ENCODE data around the gene YAF2. TPM values are rescaled to one million over a fixed set of nuclear protein-coding genes. Genes with fewer than 3 reads are reported as not detected.
"Not testable (repeated sequence)": the region's sequence is repeated elsewhere in the genome, so short reads cannot be mapped to it uniquely, and the experiment has no call there.

YAF2 gene
- total RNA-seq, 1 donor from 2014 or later, result 88.1 TPM

- Histone ChIP-seq H3K4me3 (no peak overlapping the region), H3K27me3 (ENCODE audit: low read depth) (no peaks in the 10 kb centered on the region), H3K27ac (replicated peaks) (no peak overlapping the region), H3K9me3 (replicated peaks) (no peaks in the 10 kb centered on the region), H3K4me1 (peaks cover 30% of the 10 kb centered on the region), H3K36me3 (peaks cover 29% of the 10 kb centered on the region)
- no peak for DNase-seq
- intact Hi-C loops (cut with micrococcal nuclease), result no loop called here
- TF ChIP-seq, protein P1, sequence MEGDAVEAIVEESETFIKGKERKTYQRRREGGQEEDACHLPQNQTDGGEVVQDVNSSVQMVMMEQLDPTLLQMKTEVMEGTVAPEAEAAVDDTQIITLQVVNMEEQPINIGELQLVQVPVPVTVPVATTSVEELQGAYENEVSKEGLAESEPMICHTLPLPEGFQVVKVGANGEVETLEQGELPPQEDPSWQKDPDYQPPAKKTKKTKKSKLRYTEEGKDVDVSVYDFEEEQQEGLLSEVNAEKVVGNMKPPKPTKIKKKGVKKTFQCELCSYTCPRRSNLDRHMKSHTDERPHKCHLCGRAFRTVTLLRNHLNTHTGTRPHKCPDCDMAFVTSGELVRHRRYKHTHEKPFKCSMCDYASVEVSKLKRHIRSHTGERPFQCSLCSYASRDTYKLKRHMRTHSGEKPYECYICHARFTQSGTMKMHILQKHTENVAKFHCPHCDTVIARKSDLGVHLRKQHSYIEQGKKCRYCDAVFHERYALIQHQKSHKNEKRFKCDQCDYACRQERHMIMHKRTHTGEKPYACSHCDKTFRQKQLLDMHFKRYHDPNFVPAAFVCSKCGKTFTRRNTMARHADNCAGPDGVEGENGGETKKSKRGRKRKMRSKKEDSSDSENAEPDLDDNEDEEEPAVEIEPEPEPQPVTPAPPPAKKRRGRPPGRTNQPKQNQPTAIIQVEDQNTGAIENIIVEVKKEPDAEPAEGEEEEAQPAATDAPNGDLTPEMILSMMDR (IDR thresholded peaks at IDR 0.05; ENCODE audit: borderline replicate concordance), result no peak
These were observed 41.1 kb downstream of the YAF2 start for GRCh38 chr12:42196723-42197603.

- intact Hi-C loops (cut with micrococcal nuclease), result no loop called here
- Histone ChIP-seq H3K36me3 (peaks cover 28% of the 10 kb centered on the region), H3K27me3 (ENCODE audit: low read depth) (no peaks in the 10 kb centered on the region), H3K4me3 (no peak overlapping the region), H3K4me1 (peaks cover 6% of the 10 kb centered on the region), H3K9me3 (replicated peaks) (no peaks in the 10 kb centered on the region), H3K27ac (replicated peaks) (no peak overlapping the region)
- DNase-seq, result no peak
- TF ChIP-seq, protein P1 (IDR thresholded peaks at IDR 0.05; ENCODE audit: borderline replicate concordance), result no peak
These were observed 45.4 kb downstream of the YAF2 start for GRCh38 chr12:42192686-42193085.

GRCh38 chr12:42192258-42192657, 45.8 kb downstream of the YAF2 start:
- H3K36me3 ChIP-seq, result peaks cover 27% of the 10 kb centered on the region
- no peaks in the 10 kb centered on the region for H3K9me3 ChIP-seq (replicated peaks)
- DNase-seq, result no peak
- no peak overlapping the region for H3K4me3 ChIP-seq
- H3K27me3 ChIP-seq (ENCODE audit: low read depth), result no peaks in the 10 kb centered on the region
- H3K27ac ChIP-seq (replicated peaks), result no peak overlapping the region
- intact Hi-C loops (cut with micrococcal nuclease), result no loop called here
- peaks cover 6% of the 10 kb centered on the region for H3K4me1 ChIP-seq
- TF ChIP-seq, protein P1 (IDR thresholded peaks at IDR 0.05; ENCODE audit: borderline replicate concordance), result no peak

GRCh38 chr12:42190376-42190775, 47.7 kb downstream of the YAF2 start:
- H3K9me3 ChIP-seq (replicated peaks), result no peaks in the 10 kb centered on the region
- H3K27ac ChIP-seq (replicated peaks), result no peak overlapping the region
- peaks cover 6% of the 10 kb centered on the region for H3K4me1 ChIP-seq
- intact Hi-C loops (cut with micrococcal nuclease), result no loop called here
- TF ChIP-seq, protein P1 (IDR thresholded peaks at IDR 0.05; ENCODE audit: borderline replicate concordance), result no peak
- no peak for DNase-seq
- H3K36me3 ChIP-seq, result peaks cover 23% of the 10 kb centered on the region
- no peaks in the 10 kb centered on the region for H3K27me3 ChIP-seq (ENCODE audit: low read depth)
- H3K4me3 ChIP-seq, result no peak overlapping the region

DNA sequence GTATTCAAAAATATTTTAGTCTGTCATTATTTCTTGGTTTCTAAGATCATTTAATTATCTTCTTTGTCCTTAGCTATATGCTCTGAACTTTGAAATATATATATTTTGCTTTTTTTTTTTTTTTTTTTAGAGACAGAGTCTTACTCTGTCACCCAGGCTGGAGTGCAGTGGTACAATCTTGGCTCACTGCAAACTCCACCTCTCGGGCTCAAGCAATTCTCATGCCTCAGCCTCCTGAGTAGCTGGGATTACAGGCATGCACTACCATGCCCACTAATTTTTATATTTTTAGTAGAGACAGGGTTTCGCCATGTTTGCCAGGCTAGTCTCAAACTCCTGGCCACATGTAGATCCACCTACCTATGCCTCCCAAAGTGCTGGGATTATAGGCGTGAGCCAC, 49.8 kb downstream of the YAF2 start:
- H3K9me3 ChIP-seq (replicated peaks); intact Hi-C loops (cut with micrococcal nuclease): not testable (repeated sequence)

DNA sequence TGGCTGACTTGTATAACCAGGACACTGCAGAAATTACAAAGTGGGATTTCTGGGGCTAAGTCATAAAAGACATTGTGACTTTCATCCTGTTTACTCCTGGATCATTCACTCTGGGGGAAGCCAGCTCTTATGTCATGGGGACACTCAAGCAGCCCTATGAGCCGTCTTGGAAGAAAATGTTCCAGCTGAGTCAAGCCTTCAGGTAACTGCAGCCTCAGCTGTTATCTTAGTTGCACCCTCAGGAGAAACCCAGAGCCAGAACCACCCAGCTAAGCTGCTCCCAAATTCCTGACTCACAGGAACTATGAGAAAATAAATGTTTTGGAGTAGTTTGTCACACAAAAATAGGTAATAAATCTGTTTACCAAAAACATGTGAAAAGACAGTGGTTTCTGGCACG, 50.2 kb downstream of the YAF2 start:
- peaks cover 24% of the 10 kb centered on the region for H3K4me1 ChIP-seq
- peaks cover 13% of the 10 kb centered on the region for H3K36me3 ChIP-seq
- no peak overlapping the region for H3K27ac ChIP-seq (replicated peaks)
- H3K9me3 ChIP-seq (replicated peaks), result no peaks in the 10 kb centered on the region
- TF ChIP-seq, protein P1 (IDR thresholded peaks at IDR 0.05; ENCODE audit: borderline replicate concordance), result no peak
- H3K4me3 ChIP-seq, result no peak overlapping the region
- intact Hi-C loops (cut with micrococcal nuclease), result no loop called here
- no peak for DNase-seq
- H3K27me3 ChIP-seq (ENCODE audit: low read depth), result no peaks in the 10 kb centered on the region

More for the DNA sequence above, 49.8 kb downstream of the YAF2 start:
- H3K4me1 ChIP-seq, result peaks cover 21% of the 10 kb centered on the region
- not testable (repeated sequence) for H3K27ac ChIP-seq (replicated peaks); H3K4me3 ChIP-seq; H3K27me3 ChIP-seq (ENCODE audit: low read depth); DNase-seq
- peaks cover 18% of the 10 kb centered on the region for H3K36me3 ChIP-seq
